Measurements from ENCODE around the gene GRM5. TPM values are rescaled to one million over a fixed set of nuclear protein-coding genes. Genes with fewer than 3 reads are reported as not detected.

Gene GRM5
- total RNA-seq, 4 donors from 2014 or later = 0.16 to 0.44 (median 0.19) TPM; not detected in 1

- TF ChIP-seq CTCF (IDR thresholded peaks at IDR 0.05; ENCODE audit: low read depth) = no peak
These were observed 434.3 kb downstream of the GRM5 start for GRCh38 chr11:88631497-88631896.

DNA sequence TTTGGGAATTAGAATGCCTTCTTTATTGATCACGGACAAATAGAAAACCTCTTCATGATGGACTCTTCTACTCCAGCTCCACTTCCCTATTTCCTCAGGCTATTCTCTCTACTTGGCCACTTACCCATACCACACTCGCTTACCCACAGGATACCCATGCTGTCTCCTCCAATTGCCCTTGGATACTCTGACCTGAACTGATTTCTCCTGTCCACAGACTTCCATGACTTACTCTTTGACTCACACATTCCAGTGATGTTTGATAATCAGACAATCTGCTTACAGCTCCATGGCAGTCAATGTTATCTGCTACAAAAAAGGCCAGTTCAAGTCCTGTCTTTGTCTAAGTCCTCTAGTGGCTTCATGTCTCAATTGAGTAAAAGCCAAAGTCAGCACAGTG lies 436.3 kb downstream of the GRM5 start:
- TF ChIP-seq CTCF (IDR thresholded peaks at IDR 0.05; ENCODE audit: low read depth) = no peak

DNA sequence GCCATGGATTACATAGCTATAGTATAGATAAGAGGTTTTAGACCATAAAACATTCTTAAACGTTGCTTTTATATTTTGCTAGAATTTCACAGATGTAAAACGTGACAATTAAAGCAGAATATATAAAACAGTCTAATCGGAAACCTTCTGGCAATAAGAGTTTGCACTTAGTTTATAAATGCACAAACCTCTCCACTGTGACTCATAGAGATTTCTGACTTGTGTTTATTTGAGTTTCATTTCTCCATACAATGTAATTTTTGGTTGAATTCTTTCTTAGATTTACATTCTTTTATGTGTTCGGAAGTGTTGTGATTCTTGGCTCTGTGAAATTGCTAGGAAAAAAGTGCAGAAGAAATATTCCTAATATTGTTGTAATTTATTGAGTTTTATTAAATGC lies 439.6 kb downstream of the GRM5 start:
- no peak for TF ChIP-seq CTCF (IDR thresholded peaks at IDR 0.05; ENCODE audit: low read depth)

- no peak for TF ChIP-seq CTCF (IDR thresholded peaks at IDR 0.05; ENCODE audit: low read depth)
These were observed 442.3 kb downstream of the GRM5 start for GRCh38 chr11:88623531-88623930.

DNA sequence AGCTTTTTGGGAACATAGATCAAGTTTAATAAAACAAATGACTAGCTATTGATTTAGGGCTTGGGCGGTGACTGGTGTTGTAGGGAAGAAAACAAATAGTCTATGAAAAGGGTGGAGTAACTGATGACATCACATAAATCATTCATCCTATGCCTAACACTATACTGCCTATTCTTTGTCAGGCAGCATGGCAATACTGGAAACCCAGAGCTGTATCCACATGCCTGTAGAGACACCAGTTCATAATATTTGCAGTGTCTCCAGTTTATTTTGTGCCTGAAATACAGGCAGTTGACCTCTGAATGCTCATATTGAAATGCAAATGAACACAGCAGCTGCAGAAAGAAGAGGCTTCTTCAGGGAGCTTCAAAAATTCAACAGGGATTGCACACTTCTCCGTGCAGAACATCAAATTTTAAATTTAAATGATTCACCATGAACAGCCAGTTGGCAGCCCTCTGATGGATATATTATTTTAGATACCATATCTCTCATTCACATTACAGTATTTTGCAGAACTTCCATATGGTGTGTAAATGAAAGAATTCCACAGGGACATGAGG lies 445.1 kb downstream of the GRM5 start:
- TF ChIP-seq CTCF (IDR thresholded peaks at IDR 0.05; ENCODE audit: low read depth) = no peak

- no peak for TF ChIP-seq CTCF (IDR thresholded peaks at IDR 0.05; ENCODE audit: low read depth)
These were observed 446.0 kb downstream of the GRM5 start for GRCh38 chr11:88619656-88620385.

DNA sequence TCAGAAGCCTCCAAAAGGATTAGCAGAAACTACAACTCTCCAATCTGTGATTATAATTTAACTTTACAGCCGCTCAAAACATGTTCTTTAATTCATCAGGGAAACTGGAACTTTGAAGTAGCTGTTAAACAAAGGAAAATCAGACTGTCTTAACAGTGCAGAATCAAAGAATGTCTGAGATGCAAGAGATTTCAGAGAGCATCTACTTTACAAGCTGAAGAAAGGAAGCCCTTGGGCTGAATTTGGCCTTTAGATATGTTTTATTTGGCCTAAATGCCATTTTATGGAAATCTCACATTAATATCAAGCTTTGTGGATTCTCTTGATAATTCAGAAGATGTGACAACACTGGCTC lies 446.7 kb downstream of the GRM5 start:
- TF ChIP-seq CTCF (IDR thresholded peaks at IDR 0.05; ENCODE audit: low read depth) = no peak
